Measurements from ENCODE around the gene STBD1. TPM values are rescaled to one million over a fixed set of nuclear protein-coding genes. Genes with fewer than 3 reads are reported as not detected.

The STBD1 gene
- total RNA-seq, 1 experiment from 2014 or later, result 7.3 TPM

GRCh38 chr4:76325072-76325471, 18.5 kb downstream of the STBD1 start:
- DNase-seq (no peak), ATAC-seq (no peak)
- Histone ChIP-seq H3K4me3 (ENCODE audit: low read length) (no peak overlapping the region), H3F3A (ENCODE audit: low read length, unreplicated experiment) (no peaks in the 10 kb centered on the region), H3K27ac (ENCODE audit: low read length) (no peak overlapping the region), H3K79me2 (ENCODE audit: low read length) (no peaks in the 10 kb centered on the region), H3K27me3 (ENCODE audit: low read length) (no peaks in the 10 kb centered on the region), H4K20me1 (ENCODE audit: low read length) (no peaks in the 10 kb centered on the region), H3K36me3 (ENCODE audit: low read depth, low read length) (no peaks in the 10 kb centered on the region), H3K4me1 (ENCODE audit: insufficient read depth, low read length) (no peaks in the 10 kb centered on the region), H2AFZ (ENCODE audit: low read length) (no peak overlapping the region), H3K9ac (ENCODE audit: low read length) (no peak overlapping the region), H3K9me3 (ENCODE audit: low read length) (peaks cover 5% of the 10 kb centered on the region; the same call in 1 of the 2 replicates), H3K9me2 (replicated peaks; ENCODE audit: low read length) (no peaks in the 10 kb centered on the region), H3K4me2 (ENCODE audit: low read length) (no peak overlapping the region)
- intact Hi-C loops (cut with micrococcal nuclease), result no loop called here
- ChIA-PET POLR2A (ENCODE audit: unreplicated experiment) (no interaction called here), CTCF (no interaction called here)
- BruUV-seq (replicated peaks), result no TSS peak
- TF ChIP-seq CTCF (conservative IDR thresholded peaks at IDR 0.05; ENCODE audit: low read depth, low read length) (no peak), EZH2phosphoT487 (IDR thresholded peaks at IDR 0.05; ENCODE audit: borderline replicate concordance, low read length) (no peak), EZH2 (IDR thresholded peaks at IDR 0.05; ENCODE audit: low read length, unreplicated experiment) (no peak)

- DNase-seq (no peak), ATAC-seq (no peak)
- Histone ChIP-seq H3K27me3 (ENCODE audit: low read length) (no peaks in the 10 kb centered on the region), H3K4me3 (ENCODE audit: low read length) (no peak overlapping the region), H3K4me1 (ENCODE audit: insufficient read depth, low read length) (no peaks in the 10 kb centered on the region), H3K36me3 (ENCODE audit: low read depth, low read length) (no peaks in the 10 kb centered on the region), H3K9me3 (ENCODE audit: low read length) (peaks cover 5% of the 10 kb centered on the region; the same call in 1 of the 2 replicates), H3K27ac (ENCODE audit: low read length) (no peak overlapping the region), H3F3A (ENCODE audit: low read length, unreplicated experiment) (no peaks in the 10 kb centered on the region), H4K20me1 (ENCODE audit: low read length) (no peaks in the 10 kb centered on the region), H2AFZ (ENCODE audit: low read length) (no peak overlapping the region), H3K4me2 (ENCODE audit: low read length) (no peak overlapping the region), H3K79me2 (ENCODE audit: low read length) (no peaks in the 10 kb centered on the region), H3K9ac (ENCODE audit: low read length) (no peak overlapping the region), H3K9me2 (replicated peaks; ENCODE audit: low read length) (no peaks in the 10 kb centered on the region)
- intact Hi-C loops (cut with micrococcal nuclease), result no loop called here
- ChIA-PET CTCF (no interaction called here), POLR2A (ENCODE audit: unreplicated experiment) (no interaction called here)
- TF ChIP-seq EZH2 (IDR thresholded peaks at IDR 0.05; ENCODE audit: low read length, unreplicated experiment) (no peak), CTCF (conservative IDR thresholded peaks at IDR 0.05; ENCODE audit: low read depth, low read length) (no peak), EZH2phosphoT487 (IDR thresholded peaks at IDR 0.05; ENCODE audit: borderline replicate concordance, low read length) (no peak)
- no TSS peak for BruUV-seq (replicated peaks)
Measured at GRCh38 chr4:76326515-76326914, 20.0 kb downstream of the STBD1 start.

- H3K4me1 ChIP-seq (ENCODE audit: insufficient read depth, low read length), result peaks cover 7% of the 10 kb centered on the region; the same call in 1 of the 2 replicates
- no peak overlapping the region for H3K4me2 ChIP-seq (ENCODE audit: low read length)
- intact Hi-C loops (cut with micrococcal nuclease), result no loop called here
- H3K79me2 ChIP-seq (ENCODE audit: low read length), result no peaks in the 10 kb centered on the region
- no peak overlapping the region for H3K4me3 ChIP-seq (ENCODE audit: low read length)
- BruUV-seq (replicated peaks), result no TSS peak
- H2AFZ ChIP-seq (ENCODE audit: low read length), result no peak overlapping the region
- ChIA-PET CTCF (no interaction called here), POLR2A (ENCODE audit: unreplicated experiment) (no interaction called here)
- no peaks in the 10 kb centered on the region for H4K20me1 ChIP-seq (ENCODE audit: low read length)
- no peaks in the 10 kb centered on the region for H3F3A ChIP-seq (ENCODE audit: low read length, unreplicated experiment)
- TF ChIP-seq EZH2phosphoT487 (IDR thresholded peaks at IDR 0.05; ENCODE audit: borderline replicate concordance, low read length) (no peak), CTCF (conservative IDR thresholded peaks at IDR 0.05; ENCODE audit: low read depth, low read length) (no peak), EZH2 (IDR thresholded peaks at IDR 0.05; ENCODE audit: low read length, unreplicated experiment) (no peak)
- ATAC-seq (peak; percentile 84), DNase-seq (peak; percentile 40)
- H3K9ac ChIP-seq (ENCODE audit: low read length), result no peak overlapping the region
- no peaks in the 10 kb centered on the region for H3K9me3 ChIP-seq (ENCODE audit: low read length)
- H3K36me3 ChIP-seq (ENCODE audit: low read depth, low read length), result no peaks in the 10 kb centered on the region
- H3K27me3 ChIP-seq (ENCODE audit: low read length), result no peaks in the 10 kb centered on the region
- no peaks in the 10 kb centered on the region for H3K9me2 ChIP-seq (replicated peaks; ENCODE audit: low read length)
- H3K27ac ChIP-seq (ENCODE audit: low read length), result no peak overlapping the region
Measured at GRCh38 chr4:76334885-76335284, 28.4 kb downstream of the STBD1 start.

Measured in PC-3 (cell line).